AG20443 (cell line): ENCODE results near the gene GFY.

Source experiments
- DNase-seq: peaks from one replicate; pipeline ENCODE4 v3.0.0; 2012; ENCODE audit warnings: low spot score, mixed read lengths

GFY gene, protein sequence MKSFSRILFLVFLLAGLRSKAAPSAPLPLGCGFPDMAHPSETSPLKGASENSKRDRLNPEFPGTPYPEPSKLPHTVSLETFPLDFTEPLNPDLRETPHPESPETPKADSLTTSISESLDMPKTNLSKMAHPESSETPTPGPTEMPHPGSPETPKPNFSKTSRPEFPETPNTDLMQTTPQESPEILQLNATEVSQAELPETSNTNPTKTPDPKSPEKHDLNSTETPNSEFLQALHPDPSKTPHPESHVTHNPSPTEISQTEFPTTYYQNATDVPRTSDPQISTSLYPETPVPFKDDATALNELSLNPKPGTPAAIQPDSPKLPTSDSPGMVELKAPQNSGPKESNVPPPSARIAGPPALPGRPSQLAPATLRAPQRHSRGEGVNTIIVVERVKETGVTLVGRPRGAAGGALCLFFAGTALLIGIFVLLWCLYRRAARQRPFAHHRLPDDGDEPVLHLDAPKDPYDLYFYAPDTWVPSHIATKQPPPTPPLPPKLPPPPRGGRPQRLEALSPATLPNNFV

DNA sequence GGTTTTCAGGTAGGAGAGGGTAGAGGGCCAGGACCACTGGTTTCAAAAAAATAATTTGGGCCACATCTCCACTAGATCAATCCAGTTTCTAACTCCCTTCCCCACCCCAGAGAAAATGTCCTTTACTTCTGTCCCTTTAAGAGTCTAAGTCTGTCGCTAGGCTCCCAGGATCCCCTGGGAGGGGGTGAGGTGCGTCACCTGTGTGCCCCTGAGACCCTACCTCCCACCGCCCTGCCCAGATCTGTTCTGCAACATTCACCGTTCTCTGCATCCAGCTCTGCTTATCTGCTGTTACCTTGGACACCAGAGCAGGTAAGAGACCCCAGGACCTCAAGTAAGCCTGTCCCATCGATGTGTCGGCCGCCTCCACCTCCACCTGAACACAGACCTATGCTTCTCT, at the start of gene GFY:
Gene GFY, plus strand, starts transcription at position 211 of the 400 bp plus-strand sequence. CDS start 1,043 bp downstream, outside the sequence.
- no peak for DNase-seq

DNA sequence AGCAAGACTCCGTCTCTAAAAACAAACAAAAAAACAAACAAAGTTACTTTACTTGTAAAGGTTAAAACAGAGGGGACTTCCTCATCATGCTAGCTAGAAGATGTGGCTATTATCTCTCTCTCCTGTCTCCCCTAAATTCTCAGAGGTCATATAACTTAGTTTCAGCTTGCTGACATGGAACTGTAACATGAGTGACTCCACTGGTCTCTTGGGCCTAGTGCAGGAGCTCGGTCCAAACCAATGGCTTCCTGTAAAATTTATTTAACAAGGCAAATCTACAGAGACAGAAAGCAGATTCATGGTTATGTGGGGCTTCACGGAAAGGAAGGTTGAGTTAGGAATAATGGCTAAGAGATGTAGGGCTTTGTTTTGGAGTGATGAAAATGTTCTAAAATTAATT, 46.7 kb upstream of the GFY start:
- DNase-seq, result no peak

DNA sequence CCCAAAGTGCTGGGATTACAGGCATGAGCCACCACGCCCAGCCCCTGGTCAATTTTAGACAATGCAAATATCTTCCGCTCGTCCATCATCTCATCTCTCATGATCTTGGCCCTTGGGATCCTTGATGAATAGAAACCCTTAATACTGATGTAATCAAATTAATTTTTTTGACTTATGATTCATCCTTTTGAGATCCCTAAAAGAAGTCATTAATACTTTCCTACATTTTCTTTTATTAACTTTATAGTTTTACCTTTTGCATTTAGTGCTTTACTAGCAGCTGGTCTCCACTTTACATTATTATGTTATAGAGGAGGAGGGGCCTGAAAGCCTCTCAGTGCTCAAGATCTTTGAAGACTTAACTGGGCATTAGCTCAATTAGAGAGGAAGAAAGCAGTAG, 44.8 kb upstream of the GFY start:
- DNase-seq, result no peak

DNA sequence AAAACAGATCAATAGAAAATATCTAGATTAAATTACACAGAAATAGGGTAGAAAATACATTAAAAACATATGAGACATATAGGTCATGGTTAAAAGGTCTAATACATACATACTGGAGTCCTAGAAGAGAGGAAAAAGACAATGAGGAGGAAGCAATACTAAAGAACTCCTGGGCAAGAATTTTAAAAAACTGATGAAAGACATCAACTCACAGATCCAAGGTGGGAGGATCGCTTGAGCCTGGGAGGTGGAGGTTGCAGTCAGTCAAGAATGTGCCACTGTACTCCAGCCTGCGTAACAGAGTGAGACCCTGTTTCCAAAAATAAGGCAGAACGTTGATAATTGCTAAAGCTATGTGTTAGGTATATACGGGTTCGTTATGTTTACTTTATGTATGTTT, 42.5 kb upstream of the GFY start:
- no peak for DNase-seq

DNA sequence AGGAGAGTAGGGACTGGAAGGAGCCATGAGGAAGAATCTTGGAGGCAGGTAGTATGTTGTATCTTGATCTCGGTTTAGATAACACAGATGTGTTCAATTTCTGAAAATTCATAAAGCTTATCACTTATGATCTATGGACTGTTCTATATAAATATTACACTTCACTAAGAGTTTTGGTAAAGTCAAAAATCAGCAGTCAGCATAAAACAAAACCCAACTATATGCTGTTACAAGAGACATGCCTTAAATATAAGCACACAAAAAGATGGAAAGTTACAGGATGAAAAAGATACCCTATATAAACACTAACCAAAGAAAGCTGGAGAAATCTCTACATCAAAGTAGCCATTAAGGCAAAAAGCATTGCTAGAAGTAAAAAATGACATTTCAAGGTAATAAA, 41.6 kb upstream of the GFY start:
- no peak for DNase-seq

DNA sequence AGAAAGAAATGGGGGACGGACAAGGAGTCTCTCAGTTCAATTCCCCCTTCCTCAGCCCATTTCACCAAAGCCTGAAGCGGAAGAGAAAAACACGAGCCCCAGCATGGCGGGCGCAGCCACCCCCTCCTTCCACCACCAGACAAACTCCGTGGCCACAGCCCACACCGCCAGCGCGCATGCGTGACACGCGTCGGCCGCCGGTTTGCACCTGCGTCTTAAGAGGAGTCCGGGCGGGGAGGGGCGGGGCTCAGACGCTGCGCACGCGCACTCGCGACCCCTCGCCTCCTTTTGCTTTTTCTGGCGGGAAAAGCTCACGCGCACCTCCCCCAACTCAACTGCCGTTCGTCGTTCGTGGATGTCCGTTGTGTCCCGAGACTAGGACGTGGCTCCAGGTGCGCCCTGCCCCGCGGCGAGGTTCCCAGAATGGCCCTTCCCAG, 37.2 kb upstream of the GFY start, which contains the start of gene KASH5:
Gene KASH5, plus strand, starts transcription at position 314 of the 437 bp plus-strand sequence. CDS start 2,635 bp downstream, outside the sequence.
- DNase-seq, result peak; percentile 61

DNA sequence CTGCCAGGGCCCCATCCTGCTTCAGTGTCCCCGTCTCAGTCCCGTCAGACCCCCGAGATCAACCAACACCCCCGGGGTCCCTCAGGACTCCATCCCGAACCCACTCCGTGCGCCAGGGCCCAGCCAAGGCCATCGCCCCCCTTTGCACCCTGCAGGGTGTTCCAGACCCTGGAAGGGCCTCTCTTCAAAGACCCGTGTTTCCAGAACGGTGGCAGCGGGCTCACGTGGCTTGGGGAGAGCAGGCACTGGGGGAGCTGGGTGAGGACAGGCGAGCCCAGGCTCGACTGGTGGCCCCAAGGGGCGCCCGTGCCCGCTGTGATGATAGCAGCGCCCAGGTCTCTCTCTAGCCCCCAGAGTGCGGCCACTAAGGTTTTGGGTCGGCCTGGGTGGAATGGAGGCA, 35.8 kb upstream of the GFY start:
- peak; percentile 6 for DNase-seq

DNA sequence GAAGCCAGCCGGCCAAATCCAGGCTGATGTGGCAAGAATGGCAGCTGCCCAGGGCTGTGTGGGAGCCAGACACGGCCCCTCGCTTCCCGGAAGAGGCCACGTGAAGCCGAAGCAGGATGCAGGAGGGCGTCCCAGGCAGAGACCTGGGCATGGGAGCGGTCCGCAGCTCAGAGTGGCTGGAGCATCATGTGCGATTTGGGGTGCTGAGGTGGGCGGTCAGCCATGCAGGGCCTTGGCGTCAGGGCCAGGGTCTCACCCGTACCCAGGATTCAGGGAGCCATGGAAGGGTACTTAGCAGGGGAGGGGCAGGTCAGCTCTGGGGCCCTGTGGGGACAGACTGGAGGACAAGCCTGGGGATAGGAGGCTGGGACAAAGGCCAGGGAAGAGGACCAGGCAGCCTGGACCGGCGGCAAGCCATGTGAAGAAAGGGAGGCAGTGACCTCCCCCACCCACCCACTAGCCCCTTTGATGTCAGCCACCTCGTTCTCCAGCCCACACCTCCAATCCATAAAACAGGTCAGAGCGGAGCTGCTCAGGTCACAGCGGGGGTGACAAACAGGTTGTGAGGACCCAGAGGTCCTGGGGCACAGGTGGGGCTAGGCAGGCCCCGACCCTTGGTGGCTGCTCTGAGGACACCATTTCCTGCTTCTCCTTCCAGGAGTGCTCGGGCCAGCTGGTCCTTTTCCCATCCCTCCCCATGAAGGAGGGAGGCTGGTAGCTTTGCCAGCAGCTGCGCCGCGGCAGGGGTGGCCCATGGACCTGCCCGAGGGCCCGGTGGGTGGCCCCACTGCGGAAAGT, 34.9 kb upstream of the GFY start:
- DNase-seq, result peak; percentile 8

DNA sequence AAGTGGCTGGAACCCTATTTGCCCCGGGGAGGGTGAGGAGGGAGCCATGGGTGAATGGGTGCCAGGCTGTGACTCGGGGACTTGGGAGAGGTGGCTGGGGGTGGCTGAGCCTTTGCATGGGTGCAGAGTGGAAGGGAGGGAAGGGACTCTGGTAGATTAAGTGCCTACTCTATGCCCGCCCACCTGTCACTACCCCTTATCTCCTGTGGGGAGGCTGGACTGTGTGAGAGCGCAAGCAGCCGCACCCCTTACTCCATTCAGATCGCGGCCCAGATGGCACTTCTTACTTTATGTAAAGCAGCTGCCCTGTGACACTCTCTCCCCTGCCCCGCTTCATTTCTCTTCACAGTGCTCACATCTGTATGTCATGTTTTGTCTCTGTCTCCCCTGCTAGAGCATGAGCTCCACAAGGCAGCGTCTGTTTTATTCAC, 34.2 kb upstream of the GFY start:
- peak; percentile 7 for DNase-seq

DNA sequence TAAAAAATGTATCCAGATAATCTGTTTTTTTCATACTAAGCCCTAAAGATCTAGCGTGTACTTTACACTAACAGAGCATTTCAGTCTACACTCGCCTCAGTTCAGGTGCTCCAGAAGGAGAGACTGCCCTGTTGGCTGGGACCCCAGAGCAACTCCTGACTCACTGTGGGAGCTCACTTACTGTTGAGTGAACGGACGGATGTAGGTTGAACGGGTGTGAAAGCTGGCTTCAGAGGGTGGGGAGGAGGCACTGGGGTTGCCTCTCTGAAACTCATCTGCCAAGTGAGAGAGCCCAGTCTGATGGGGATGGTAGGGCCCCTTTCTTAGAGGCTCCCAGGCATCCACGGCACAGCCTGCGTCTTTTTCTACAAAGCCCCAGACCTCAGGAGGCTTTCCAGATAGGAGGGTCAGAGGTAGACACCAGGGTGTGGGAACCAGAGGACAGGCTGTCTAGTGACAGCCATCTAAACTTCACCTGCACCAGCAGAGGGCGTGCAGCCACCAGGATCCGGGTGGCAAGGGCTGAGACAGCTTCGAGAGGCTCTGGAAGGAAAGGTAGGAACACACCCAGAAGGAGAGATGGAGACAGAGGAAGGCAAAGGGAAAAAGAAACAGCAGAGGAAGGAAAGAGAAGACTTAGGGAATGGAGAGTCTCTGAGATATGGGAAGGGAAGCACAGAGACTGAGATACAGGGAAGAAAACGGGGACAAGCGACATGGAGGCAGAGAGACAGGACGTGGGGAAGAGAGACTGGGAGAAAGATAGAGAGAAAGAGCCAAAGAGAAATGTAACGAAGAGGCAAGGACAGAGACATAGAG, 33.4 kb upstream of the GFY start:
- peak; percentile 89 for DNase-seq

DNA sequence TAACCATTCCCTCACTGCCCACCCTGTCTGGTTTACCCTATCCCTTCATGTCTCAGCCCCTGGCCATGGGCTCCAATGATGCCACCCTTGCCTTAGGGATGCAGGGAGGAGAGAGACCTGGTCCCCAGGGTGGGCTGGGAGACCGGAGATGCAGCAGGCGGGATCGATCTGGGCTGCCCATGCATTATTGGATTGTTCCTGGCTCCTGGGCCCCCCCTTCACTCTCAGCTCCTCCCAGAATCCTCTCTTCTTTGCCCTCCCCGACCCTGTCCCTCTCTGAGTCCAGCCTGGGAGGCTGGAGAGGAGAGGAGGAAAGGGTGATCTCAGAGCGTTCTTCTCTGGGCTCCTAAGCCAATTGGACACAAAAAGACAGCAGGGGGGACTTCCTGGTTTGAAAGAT, 31.3 kb upstream of the GFY start:
- DNase-seq, result peak; percentile 7

DNA sequence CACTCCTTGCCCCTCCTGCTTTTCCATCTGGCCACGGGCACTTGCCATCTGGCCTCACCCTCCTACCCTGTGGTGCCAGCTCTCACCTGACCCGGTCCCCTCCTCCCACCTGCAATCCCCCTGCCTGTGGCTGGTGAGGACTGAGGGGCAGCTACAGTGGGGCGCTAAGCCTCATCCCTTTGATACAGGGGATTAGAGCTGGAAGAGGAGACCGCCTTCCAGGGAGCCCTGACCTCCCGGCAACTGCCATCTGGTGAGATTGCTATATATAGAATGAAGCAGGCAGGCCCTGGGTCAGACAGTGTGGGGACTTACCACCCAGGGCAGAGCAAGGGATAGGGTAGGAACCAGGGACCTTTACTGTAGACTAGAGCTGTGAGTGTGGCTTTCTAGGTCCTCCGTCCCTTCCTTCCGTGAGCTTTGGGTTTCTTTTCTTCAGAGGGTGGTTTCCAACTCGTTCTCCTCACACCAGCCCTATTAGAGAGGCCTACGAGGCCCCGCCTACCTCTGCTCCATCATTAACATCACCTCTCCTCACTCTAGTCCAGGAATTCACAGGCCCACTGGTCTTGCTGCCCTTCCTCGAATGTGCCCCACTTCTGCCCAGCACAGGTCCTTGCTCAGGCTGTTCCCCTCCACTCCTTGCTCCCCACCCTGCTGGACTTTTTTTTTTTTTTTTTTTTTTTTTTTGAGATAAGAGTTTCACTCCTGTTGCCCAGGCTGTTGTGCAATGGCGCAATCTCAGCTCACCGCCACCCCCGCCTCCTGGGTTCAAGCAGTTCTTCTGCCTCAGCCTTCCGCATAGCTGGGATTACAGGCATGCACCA, 29.4 kb upstream of the GFY start:
- DNase-seq, result no peak

DNA sequence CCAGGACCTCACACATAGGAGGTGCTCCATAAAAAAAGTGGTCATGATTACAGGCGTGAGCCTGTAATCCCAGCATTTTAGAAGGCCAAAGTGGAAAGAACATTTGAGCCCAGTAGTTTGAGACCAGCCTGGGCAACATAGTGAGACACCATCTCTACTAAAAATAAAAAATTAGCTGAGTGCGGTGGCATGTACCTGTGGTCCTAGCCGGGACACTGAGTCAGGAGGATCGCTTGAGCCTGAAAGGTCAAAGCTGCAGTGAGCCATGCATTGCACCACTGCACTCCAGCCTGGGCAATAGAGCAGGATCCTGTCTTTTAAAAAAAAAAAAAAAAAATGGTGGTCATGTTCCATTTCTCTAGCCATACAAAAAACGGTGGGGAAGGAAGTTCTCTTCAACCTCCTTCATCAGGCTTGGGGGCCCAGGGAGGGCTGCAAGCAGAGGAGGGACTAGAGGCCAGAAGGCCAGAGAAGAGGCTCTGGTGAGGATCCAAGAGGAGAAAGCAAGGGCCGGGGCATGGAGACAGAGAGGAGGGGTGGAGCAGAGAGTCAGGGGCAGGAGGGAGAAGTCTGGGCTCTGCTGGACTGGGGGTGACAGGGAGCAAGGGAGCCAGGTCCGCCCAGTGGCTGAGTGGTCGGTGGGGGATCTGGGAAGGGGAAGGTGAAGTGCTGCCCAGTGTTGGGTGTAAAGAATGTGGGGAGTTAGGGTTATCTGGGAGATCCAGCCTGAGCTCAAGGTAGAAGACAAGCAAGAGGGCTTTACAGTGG, 28.3 kb upstream of the GFY start:
- no peak for DNase-seq

DNA sequence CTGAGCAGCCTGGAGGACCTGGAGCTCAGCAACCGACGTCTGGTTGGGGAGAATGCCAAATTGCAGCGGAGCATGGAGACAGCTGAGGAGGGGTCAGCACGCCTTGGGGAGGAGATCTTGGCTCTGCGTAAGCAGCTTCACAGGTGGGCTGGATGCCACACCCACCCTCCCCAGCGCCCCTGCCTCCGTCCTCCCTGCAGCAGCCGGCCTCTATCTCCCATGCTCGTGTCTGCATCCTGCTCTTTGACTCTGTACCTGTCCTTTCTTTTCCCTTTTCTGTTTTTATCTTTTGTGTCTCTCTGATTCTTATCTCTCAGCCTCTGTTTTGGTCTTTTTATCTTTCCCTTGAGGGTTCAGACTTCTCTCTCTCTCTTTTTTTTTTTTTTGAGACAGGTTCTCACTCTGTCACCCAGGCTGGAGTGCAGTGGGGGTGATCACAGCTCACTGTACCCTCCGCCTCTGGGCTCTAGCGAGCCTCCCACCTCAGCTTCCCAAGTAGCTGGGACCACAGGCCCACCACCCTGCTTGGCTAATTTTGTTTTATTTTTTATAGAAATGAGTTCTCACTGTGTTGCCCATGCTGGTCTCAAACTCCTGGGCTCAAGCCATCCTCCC, 27.1 kb upstream of the GFY start:
- no peak for DNase-seq

DNA sequence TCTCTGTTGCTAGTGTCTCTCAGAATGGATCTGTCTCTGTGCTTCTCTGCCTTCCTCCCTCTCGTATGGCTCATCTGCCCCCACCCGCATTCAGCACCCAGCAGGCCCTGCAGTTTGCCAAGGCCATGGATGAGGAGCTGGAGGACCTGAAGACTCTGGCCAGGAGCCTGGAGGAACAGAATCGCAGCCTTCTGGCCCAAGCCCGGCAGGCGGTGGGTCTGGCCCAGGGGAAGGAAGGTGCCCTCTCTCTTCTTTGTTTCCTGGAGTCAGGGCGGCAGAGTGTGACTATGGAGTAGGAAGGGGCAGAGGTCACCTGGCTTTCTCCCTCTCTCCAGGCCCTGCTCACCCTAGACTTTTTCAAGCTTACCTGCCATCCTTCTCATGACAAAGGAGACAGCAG, 26.3 kb upstream of the GFY start:
- DNase-seq, result no peak

DNA sequence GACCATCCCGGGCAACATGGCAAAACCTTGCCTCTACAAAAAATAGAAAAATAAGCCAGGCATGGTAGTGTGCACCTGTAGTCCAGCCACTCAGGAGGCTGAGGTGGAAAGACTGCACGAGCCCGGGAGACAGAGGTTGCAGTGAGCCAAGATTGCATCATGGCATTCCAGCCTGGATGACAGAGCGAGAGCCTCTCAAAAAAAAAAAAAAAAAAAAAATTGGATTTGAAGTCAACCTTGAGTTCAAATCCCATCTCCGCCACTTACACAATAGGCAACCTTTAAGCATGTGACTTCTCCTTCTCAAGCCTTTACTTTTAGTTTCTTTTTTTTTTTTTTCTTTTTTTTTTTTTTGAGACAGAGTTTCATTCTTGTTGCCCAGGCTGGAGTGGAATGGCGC, 25.2 kb upstream of the GFY start:
- no peak for DNase-seq

DNA sequence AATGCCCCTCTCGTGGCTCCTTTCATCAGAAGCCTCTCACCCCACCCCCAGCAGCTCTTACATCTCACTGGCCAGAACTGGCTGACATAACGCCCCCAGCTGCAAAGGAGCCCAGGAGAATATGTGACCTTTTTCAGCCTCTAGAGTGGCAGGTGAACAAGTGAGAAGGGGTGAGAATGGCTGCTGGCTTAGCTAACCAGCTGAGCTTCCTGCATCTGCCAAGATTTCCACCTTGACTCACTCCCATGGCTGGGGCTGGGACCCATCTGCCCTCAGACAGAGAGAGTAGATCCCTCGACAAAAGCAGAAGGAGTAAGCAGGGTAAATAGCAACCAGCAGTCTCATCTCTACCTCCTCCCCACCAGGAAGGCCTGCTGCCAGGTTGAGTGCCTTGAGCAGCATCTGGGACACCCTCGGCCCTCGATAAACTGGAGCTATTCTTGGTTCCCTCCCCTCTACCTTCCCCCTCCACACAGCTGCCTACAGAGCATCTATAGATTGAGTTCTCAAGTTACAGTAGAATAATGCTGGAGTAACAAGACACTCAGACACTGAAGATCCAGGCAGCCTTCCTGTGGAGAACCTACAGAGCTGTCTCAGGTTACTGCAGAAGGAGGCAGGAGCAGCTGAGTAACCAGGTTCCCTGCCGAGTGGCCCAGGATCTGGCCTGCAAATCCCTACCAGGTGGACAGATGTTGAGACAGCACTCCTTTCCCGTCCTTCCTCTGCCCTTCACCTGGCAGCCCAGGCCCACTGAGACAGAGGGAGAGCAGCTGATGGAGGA, 21.6 kb upstream of the GFY start:
- DNase-seq, result no peak

DNA sequence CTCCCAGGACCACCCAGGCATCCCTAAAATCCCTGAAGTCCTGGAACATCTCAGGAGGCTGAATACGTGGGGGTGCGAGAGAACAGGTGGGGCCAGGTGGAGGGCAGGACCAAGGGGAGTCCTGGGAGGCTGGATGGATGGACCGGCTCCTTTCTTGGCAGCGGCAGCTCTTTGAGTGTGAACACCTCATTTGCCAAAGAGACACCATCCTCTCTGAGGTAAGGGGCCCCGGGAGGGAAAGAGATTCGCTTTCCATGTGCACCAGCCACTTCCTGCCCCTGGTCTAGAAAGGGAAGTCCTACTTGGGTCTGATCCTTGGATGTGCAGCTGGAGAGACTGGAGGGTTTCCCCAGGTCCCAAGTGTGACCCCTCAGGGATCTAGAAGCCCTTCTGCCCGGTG, 18.1 kb upstream of the GFY start:
- DNase-seq, result no peak

DNA sequence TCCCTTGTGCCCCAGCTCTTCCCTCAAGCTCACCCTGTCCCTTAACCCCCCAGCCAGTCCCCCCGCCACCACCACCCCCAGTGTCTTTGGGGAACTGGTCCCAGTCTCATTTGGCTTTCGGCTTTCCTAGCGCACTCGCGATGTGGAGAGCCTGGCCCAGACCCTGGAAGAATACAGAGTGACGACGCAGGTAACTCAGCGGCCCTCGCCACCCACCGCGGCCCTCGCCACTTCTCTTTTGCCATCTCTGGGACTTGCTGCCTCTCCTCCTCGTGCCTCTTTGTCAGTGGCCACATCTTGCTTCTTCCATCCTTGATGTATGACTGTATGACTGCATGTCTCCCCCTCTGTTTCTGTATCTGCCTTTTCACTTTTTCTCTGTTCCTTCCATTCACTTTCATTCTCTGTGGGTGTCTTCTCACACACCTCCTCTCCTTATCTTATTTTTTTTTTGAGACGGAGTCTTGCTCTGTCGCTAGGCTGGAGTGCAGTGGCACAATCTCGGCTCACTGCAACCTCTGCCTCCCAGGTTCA, 17.6 kb upstream of the GFY start:
- DNase-seq, result no peak
